Kidney glomerular epithelial cell (primary cell): ENCODE results near the gene KRT83.
"Not testable (repeated sequence)": the region's sequence is repeated elsewhere in the genome, so short reads cannot be mapped to it uniquely, and the experiment has no call there.

Experiments
- DNase-seq: peaks from one replicate; lab custom pipeline; 2025; lab: John Stamatoyannopoulos, UW

The KRT83 gene

DNA sequence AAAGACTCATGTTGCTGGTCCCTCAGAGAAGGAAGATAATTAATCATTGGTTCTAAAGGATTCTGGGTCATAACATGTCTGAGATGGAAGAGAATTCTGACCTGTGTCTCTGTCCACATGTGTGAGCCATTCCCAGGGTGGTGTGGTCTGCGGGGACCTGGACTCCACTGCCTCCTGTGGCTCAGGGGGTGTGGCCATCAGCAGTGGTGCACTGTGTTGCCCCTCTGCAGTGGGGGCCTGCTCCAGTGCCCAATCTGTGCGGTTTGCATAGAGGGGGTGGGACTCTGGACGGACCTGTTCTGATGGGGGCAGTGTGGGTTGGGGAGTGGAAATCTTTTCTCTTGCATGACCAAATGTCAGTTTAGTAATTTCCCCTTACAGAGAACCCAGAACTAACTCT lies 32.6 kb upstream of the KRT83 start:
- no peak for DNase-seq

DNA sequence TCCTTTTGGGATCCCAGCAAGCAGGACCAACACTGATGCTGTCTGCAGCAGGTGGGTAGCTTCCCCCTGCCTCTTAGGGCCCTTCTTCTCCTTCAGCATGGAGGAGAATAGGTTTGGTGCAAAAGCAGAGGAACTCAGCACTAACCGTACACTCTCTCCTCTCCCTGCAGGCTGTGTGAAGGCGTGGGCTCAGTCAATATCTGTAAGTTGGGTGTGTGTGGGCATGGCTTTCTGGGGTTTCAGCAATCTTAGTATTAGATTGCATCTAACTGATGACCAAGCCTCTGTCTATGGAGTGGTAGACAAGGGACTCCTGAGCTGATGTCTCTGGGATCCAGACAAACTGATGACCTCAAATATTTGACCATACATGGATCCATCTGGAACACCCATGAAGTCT lies 31.8 kb upstream of the KRT83 start:
- DNase-seq: no peak

DNA sequence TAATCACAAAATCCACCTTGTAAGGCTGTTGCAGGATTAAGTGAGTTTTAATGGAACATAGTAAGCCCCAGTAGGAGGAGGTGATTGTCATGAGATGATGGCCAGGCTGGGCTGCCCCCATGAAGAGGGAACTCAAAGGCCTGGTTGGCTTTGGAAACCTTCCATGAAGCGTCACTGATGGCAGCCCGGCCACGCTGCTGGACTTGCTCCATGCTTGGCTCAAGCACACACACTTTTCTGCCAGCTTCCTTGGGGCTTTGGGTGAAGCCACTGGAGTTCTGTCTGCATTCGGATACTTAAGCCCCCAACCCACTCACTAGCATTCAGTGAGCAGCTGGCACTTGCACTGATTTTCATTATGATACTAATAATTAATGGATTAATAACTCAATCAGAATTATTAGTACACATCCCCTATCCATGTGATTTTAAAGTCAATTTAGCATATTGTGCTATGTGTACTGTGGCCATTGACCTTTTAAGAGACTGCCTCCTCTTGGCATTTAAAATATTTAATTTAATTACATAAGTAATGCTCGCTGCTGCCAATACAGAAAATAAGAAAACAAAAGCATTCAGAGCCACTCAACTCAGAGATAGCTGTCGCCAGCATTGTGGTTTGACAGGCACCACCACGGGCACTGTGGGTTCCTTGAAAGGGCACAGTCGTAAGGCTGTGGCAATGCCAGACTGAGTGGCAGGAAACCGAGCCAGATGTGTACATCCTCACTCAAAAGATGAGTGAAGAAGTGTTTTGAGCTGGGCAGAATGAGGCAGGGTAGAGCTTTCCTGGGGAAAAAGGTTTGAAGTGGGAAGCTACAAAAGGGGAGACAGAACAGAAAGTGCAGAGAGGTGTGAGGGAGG lies 30.2 kb upstream of the KRT83 start:
- no peak for DNase-seq

DNA sequence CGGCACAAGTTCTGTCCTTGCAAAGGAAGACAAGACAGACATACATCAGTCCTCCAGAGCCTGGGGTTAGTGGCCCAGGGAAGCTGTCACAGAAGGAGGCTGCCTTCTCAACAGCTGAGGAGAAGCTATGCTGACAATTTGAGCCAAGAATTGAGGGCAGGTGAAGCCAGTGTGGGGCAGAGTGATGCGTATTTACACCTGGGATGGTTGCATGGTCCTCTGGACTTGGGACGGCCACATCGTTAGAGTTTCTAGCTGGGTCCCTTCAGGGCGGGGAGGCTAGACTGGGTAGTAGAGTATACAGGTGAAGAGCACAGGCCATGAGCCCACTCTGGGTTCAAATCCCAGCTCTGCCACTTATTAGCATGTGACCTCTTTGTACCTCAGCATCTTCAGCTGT lies 29.6 kb upstream of the KRT83 start:
- DNase-seq: no peak

DNA sequence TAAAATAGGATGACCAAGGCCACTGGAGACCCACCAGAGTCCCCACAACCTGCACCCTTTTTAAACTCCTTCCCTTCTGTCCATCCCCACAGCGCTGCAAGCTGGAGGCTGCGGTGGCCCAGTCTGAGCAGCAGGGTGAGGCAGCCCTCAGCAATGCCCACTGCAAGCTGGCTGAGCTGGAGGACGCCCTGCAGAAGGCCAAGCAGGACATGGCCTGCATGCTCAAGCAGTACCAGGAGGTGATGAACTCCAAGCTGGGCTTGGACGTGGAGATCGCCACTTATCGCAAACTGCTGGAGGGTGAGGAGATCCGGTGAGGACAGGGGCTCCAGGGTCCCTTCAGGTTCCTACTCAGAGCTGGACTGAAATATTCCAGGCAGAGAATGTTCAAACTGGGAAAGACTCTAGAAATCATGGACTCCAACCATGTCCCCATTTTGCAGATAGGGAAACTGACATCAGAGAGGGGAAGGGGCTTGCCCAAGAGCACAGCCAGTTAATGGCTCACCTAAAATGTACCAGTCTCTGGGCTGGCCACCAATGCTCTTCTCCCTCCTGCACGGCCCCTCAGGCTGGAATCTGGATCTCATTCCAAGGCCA lies 28.9 kb upstream of the KRT83 start:
- no peak for DNase-seq

DNA sequence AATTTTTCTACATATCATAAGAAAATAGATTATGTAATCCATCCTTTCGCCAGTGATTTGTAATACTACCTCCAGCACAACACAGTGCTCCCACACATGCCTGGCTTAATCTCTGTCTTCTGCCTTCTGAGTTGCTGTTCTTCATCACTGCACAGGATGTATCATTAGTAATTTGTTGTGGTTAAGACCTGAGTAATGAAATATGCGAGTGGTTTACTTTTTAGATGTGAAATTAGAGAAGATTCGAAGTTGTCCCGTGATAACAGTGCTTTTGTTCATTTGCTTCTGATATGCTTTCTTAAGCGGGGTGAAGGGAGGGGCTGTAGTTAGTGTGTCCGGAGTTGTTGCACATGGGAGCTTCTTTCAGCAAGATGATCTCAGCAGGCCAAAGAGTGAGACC lies 28.0 kb upstream of the KRT83 start:
- peak; percentile 92 for DNase-seq

DNA sequence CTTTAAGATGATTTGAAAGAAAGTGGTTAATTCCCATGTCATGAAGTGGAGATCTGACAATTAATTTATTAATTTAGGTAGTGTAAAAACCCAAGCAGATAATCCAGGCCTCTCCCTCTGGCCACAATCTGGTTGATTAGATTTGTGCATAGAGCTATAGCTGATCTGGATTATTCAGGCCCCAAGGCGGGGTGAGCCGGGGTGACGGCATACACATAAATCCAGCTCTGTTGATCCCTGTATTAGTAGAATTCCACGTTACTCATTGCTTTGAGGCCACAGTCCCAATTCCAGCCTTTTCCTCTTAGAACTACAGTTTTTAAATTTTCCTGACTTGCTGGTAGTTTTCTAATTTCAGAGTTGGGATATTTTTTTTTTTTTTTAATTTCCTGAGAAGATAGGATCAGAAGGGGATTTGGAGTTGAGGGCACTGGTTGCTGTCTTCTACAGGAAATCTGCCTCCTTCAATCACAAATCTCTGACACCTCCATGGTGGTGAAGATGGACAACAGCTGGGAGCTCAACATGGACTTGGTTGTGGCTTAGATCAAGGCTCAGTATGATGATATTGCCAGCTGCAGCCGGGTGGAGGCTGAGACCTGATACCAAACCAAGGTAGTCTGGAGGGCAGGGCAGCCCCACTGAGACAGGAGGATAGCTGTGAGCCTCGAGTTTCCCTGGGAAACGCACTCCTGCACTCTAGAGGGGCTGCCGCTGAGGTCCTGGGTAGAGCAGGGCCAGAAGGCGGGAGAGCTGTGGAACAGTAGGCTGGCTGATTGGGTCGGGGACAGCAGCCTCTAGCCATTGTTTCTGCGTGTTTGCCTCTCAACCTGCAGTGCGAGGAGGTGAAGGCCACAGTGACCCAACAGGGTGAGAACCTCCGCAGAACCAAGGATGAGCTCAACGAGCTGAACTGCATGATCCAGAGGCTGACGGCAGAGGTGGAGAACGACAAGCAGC lies 26.6 kb upstream of the KRT83 start:
- DNase-seq: no peak

DNA sequence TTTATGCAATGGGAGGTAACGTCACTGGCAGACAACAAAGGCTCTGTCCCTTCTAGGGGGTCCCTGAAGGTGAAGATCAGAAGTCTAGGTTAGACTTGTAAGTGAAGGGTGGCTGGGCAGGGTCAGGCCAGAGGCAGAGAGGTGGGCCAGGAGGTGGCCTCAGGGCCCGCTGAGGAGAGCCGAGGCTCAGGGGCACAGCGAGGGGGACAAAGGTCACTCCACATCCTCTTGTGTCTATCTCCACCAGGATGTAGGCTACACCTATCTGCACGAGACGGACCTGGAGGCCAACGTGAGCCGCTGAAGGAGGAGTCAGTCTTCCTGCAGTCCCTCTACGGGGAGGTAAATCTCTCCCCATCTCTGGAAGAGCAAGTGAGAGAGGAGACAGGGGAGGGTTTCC lies 25.8 kb upstream of the KRT83 start:
- DNase-seq: no peak

DNA sequence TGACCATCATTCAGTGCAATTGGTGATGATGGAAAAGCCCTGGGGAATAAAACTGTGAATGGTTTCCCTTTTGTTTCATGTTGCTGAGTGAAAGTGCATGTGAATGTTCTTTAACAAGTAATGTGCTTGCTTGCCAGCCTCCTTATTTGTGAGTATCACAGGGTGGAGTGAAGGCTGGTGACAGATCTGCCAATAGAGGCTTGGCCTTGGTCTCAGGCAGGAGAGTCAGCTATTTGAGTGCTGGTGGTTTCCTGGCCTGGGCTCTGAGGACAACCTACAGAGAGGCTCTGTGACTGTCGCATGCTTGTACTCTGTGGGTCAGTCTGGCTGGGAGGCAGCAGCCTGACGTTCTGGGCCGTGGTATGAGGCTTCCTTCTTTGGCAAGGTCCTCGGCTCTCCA lies 25.4 kb upstream of the KRT83 start:
- DNase-seq: no peak

DNA sequence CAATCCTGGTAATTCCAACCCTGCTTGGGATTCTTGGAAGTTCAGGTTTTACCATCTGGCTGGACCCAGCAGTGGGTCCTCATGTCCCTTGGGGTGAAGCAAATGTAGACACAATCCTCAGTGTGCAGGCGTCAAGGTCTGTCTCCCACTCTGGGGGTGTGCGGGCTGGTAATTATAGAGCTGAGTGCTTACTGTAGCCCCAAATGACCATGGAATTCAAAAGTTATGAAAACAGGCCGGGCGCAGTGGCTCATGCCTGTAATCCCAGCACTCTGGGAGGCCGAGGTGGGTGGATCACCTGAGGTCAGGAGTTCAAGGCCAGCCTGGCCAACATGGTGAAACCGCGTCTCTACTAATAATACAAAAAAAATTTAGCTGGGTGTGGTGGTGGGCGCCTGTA lies 23.8 kb upstream of the KRT83 start:
- DNase-seq: not testable (repeated sequence)

DNA sequence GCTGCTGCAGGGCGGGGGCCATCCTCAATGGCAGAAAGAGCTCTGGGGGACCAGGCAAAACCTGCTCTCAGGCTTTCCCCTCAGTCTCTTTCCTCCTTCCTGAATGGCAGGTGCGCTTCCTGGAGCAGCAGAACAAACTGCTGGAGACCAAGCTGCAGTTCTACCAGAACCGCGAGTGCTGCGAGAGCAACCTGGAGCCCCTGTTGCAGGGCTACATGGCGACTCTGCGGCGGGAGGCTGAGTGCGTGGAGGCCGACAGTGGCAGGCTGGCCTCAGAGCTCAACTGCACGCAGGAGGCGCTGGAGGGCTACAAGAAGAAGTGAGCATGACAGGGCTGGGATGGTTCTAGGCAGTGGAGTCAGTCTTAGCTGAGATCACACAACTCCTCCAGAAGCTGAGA lies 22.9 kb upstream of the KRT83 start:
- no peak for DNase-seq

DNA sequence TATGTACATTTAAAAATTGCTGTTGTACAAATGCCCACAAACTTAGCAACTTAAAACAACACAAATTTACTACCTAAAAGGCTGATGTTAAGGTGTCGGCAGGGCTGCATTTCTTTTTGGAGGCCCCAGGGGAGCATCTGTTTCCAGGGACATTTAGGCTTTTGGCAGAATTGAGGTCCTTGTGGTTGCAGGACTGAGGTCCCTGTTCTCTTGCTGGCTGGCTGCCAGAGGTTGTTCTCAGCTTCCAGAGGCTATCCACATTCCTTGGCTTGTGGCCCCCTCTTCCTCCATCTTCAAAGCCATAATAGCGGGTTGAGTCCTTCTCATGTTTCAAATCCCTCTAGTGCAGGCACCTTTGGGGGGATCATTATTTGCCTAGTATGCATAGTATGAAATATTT lies 22.4 kb upstream of the KRT83 start:
- DNase-seq: no peak

DNA sequence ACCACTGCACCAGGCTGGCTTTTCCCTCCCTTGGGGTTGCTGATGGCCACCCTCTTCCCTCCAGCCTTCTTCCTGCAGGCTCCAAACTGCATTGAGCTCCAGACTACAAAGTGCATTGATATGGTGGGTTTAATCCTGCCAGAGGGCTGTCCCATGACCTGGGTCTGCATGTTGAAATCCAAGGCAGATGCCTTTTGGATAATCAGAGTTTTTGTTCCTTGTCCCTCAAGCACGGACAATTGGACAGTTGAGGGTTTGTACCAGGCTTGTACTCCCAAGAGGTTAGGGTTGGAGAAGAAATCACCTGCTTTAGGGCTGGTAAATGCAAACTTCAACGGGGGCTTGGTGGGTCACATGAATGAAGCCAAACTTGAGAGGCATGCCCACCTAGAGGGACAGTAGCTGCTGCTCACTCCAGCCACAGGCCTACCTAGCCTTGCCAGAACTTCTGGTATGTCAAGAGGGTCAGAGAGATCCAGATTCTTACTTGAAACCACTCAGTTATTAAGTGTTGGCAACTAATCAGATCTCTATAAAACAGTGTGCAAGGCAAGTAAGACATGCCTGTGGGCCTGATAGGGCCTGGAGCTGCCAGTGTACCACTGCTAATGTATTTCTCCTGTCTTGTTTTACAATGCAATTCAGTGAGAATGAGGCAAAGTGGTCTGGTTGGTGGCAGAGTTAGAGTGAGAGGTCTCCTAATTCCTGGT lies 21.7 kb upstream of the KRT83 start:
- DNase-seq: no peak

DNA sequence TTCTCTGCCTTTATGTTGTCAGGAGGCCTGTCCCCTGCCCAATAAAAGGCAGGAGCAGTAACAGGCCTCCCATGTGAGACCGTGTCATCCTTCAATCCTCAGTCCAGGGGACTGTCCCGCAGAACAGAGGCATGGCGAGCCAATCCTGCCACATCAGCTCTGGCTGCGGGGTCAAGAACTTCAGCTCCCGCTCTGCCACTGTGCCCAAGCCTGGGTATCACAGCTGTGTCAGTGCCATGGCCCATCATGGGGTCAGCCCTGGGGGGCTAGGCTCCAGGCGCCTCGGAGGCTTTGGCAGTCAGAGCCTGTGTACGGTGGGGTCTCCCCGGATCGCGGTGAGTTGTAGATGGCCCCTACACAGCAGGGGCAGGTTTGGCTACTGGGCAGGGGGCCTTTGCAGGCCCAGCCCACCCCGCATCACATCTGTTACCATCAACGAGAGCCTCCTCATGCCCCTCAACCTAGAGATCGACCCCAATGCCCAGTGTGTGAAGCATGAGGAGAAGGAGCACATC lies 19.9 kb upstream of the KRT83 start:
- no peak for DNase-seq

DNA sequence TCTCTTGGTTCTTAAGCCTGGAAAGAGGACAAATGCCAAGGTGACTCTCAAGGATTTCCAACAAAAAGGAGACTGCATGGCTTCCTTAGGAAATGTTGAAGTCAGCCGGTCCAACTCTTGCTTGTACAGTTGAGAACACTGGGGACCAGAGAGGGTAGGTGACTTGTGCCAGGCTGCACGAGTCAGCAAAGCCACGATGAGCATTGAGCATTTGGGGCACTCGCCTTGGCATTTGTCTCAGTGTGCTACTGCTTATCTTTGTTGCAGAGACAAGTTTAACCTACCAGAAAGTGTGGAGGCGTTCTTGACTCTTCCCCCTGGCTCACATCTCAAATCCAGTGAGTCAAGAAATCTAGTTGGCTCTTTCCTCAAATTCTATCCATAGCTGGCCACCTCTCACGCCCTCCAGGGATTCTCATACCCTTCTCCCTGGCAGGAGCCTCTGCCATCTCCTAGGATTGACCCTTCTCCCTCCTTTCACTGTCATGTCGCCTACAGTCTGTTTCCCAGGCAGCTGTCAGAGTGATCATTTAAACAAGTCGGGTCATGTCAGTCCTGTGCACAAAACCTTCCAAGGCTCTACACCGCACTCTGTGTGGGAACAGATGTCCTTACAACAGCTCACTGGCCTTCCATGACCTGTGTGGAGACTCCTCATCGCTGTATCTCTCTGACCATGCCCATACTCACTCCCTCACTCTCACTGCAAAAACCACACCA lies 17.2 kb upstream of the KRT83 start:
- no peak for DNase-seq

DNA sequence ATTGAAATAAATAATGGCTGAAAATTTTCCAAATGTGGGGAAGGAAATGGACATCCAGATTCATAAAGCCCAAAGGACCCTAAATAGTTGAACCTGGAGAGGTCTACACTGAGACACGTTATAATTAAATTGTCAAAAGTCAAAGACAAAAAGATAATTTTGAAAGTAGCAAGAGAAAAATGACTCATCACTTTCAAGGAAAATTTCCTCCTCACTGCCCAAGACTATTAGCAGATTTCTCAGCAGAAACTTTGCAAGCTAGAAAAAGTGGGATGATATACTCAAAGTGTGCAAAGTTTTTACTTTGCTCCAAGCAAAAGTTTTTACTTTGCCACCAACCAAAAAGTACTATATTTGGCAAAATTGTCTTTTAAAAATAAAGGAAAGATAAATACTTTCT lies 15.9 kb upstream of the KRT83 start:
- DNase-seq: peak; percentile 1

DNA sequence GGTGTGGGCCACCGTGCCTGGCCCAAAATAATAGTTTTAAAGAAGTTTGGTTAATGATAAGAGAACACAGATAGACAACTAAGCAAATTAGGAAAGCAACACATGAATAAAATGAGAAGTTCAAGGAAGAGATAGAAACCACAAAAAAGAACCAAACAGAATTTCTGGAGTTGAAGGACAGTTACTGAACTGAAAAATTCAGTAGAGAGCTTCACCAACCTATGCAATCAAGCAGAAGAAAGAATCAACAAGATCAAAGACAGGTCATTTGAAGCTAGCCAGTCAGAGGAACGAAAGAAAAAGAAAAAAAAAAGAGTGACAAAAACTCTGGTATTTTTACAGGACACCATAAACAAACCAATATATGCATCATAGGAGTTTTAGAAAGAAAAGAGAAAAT lies 15.4 kb upstream of the KRT83 start:
- no peak for DNase-seq

DNA sequence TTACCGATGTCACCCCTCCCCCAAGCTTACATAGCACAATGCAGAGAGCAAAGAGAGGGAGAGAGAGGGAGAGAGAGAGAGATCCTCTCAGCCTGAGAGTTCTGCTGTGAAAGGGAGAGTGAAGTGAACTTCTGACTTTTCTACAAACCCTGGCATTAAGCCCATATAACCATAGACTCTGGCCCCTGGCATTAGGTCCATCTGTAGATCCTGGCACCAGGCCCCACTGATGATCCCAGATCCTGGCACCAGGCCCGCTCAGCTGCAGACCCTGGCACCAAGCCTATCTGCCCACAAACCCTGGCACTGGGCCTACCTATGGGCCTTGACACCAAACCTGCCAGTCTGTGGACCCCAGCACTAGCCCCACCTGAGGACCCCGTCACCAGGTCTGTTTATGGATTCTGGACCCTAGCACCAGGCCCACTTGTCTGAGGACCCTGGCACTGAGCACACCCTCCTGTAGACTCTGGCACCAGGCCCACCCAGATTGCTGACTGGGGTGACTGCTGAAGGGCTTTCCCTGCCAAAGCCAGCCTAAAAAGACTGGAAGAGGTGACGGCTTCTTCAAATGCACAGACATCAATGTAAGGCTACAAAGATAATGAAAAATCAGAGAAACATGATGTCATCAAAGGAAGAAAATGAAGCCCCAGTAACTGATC lies 14.5 kb upstream of the KRT83 start:
- DNase-seq: no peak

DNA sequence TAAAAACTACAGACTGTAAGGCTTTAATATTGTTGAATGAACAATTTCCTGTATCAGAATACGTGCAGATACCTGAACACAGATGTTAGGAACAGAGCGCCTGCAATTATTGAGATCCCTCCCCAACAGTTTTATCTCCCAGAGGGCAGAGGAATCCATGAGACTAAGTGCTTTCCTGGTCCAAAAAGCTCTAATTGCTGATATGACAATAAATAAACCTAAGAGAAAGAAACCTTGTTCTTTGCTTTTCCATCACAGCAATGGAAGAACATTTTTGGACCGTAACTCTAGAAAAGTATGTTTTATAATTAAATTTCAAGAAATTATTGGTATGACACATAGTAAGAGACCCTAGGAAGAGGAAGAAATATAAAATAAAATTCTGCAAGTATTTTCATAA lies 13.0 kb upstream of the KRT83 start:
- DNase-seq: no peak

DNA sequence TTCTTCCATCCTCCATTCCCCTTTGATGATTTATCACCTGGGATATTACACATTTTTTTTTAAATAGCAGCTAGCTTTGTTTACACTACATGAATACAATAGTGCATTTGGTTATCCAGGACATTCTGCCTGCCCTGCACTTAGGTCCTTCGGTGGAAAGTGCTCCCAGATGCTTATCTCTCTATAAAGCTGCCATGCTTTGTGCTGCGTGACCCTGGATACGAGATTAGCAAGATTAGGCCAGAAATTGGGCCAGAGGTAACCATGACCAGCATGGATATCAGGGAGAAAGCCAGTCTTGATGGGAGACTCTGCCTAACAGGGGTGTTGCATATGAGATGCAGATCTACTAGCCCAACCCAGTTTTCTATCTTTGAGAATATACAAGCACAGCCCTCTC lies 12.1 kb upstream of the KRT83 start:
- DNase-seq: no peak

DNA sequence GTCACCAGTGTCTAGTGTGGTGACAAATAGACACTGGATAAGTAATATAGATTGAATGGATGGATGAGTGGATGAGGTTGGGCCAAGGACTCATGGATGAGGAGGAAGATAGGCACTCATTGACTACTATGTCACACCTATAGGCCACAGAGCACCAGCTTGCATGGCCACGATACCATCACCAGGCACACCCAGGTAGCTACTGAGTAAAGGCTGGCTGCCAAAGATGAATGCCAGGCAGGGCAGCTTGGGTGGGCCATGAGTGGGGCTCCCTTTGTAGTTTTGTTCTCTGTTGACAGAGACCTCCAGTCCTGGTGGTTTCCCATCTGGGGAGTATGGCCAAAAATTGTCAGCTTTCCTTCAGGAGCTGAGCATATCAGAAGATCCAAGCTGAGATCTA lies 11.2 kb upstream of the KRT83 start:
- no peak for DNase-seq
